Astrocyte of the cerebellum (primary cell): ENCODE data around the gene TENM4.
A peak's percentile ranks its signal among the peaks of the same experiment; 100 is the strongest.

Source experiments
- DNase-seq: peaks from one replicate; pipeline ENCODE4 v3.0.0-alpha.2; 2011; ENCODE audit warnings: low read depth
- H3K4me3 ChIP-seq: 2 replicates; pipeline ENCODE4 v1.5.1; 2011; ENCODE audit warnings: mild to moderate bottlenecking, low read depth, low read length, moderate library complexity
- CTCF ChIP-seq: IDR thresholded peaks from 2 replicates; pipeline ENCODE4 v1.5.1; 2012; ENCODE audit warnings: low read length, low read depth, moderate library complexity, mild to moderate bottlenecking; ENCODE audit errors: missing control alignments
- in situ Hi-C: cut with HindIII; loops from 2 replicates; pipeline ENCODE4 v1.10.0; 2017; ENCODE audit warnings: low sequenced_read_pairs

The TENM4 gene

GRCh38 chr11:79102840-79103239, 338.0 kb downstream of the TENM4 start:
- no peak overlapping the region for H3K4me3 ChIP-seq
- in situ Hi-C loops, result no loop called here
- DNase-seq, result no peak
- TF ChIP-seq CTCF, result no peak

- in situ Hi-C loops, result no loop called here
- TF ChIP-seq CTCF, result no peak
Observed at GRCh38 chr11:79101656-79102055, 339.2 kb downstream of the TENM4 start.

DNA sequence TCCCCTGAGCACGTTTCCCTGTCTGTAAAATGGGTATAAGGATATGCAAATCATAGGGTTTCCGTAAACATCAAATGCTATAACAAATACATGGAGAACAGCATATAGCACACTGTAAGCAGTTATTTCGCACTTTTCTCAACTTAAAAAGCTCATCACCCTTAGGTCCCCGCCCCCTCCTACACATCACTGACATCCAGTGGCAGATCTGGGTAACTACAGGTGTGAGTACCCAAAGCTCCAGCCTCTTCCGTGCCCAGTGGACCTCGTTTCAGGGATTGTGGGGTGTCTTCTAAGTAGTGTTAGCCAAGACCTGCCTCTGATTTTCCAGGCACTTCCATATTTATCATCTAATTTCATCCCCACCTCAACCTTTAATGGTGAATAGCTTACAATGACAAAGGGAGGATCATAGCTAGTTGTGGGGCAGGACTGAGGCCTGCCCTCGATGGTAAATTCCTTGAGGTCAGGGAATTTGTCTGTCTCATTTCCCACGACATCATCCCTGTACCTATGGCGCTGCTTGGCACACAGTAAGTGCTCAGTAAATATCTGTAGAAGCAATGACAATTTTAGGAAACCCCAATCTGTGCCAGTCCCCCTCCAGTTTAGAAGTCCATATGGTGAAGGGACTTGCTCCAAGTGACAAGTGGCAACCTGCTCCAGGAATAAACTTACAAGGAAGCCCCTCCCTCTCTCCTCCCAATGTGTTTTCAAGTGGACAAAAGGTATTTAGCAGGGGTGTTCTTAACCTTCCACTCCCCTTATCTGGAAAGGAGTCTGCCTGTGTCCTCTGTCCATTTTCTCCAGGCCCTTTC, 340.5 kb downstream of the TENM4 start:
- no peak overlapping the region for H3K4me3 ChIP-seq
- no peak for DNase-seq

More at GRCh38 chr11:79101656-79102055, 339.2 kb downstream of the TENM4 start:
- no peak for DNase-seq
- no peak overlapping the region for H3K4me3 ChIP-seq

DNA sequence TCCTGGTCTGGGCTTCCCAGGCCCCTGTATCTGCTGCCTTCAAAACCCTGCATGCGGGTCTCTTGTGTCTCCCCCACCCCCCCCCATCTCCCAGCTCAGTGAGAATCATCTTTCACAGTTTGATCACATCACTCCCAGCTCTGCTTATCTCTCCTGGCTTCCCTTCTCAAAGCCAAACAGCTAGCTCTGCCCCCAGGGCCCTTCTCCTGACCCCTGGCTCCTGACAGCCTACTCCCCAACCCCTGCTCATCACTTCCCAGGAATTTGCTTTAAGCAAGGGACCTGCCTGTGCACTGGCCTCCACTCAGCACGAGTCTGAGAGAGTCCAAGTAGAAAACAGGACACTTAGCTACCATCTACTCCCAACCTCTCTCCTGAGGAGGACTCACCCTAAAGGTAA, 342.7 kb downstream of the TENM4 start:
- TF ChIP-seq CTCF, result no peak
- H3K4me3 ChIP-seq, result no peak overlapping the region
- in situ Hi-C loops, result no loop called here
- DNase-seq, result no peak

More for the DNA sequence above, 340.5 kb downstream of the TENM4 start:
- in situ Hi-C loops, result no loop called here
- peak; percentile 86 for TF ChIP-seq CTCF

DNA sequence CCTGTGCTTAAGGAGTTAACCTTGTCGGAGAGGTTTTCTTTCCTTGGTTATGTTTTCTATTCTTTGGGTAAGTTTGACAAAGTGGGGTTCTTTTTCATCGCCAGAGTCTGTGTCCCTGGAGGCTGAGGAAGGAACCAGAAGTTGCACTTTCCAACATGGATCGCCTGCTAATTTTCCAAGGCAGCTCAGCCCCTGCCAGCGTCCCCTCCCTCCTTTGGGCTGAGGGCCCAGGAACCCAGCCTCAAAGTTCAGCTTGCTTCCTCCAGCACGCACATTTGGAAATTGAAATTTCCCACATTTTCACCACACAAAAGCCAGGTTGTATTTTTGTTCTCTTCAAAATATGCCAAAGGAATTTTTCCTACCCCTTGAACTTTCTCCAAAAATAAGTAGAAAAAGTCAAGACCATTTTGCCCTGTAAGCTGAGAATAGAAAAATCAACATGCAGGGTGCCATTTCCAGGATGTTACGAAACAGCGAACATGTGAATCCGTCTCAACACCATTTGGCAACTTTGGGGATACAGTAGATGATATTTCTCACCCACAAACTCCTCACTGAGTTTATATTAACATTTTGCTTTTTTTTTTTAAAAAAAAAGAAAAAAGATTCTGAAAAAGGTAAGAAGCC, 343.5 kb downstream of the TENM4 start:
- peak; percentile 43 for DNase-seq
- TF ChIP-seq CTCF, result no peak
- no peak overlapping the region for H3K4me3 ChIP-seq
- in situ Hi-C loops, result no loop called here

GRCh38 chr11:79095424-79095823, 345.4 kb downstream of the TENM4 start:
- in situ Hi-C loops, result no loop called here
- no peak for TF ChIP-seq CTCF
- no peak for DNase-seq
- no peak overlapping the region for H3K4me3 ChIP-seq
